Measurements from ENCODE around the gene SAMD11.
"Not testable (repeated sequence)": the region's sequence is repeated elsewhere in the genome, so short reads cannot be mapped to it uniquely, and the experiment has no call there.

SAMD11 gene

GRCh38 chr1:923131-923990 lies at the start of gene SAMD11:
Gene SAMD11 (plus strand): TSS chr1:923923. CDS start chr1:924432, 509 bp downstream.
- FAIRE-seq: no peak

- FAIRE-seq: not testable (repeated sequence)
Observed at GRCh38 chr1:876428-877208, 47.1 kb upstream of the SAMD11 start.

DNA sequence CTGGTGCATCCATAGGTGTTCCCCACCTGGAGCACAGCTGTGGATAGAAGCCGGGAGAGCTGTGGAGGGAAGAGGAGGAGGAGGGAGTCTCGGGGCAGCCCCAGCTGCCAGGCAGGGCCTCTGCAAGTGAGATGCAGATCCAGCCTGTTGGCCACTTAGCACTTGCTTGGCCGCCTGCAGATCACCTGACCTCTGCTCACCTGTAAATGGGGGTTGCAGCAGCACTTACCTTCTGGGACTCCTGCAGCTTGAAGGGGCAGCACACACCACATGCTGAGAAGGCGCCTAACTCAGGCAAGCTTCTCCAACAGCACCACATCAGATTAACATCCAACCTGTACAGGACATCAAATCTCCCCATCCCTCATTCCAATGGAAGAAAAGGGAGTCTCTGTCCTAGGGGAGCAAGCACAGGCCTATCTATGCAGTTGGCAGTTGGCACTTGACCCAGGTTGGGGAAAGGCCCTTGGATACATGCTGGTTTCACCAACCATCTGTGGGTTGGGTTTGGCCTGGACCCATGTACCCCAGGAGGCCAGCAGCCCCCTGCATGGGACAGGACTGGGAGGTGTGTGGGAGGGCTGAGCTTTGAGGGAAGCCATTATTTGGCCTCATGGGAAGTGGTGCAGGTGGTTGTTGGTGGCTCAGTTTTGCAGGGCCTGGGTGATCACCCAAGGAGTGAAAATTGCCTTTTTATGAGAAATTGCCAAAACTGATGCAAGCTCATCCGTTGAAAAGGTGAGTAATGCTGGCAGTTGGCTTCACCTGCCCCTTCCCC lies 46.3 kb upstream of the SAMD11 start:
- not testable (repeated sequence) for FAIRE-seq

DNA sequence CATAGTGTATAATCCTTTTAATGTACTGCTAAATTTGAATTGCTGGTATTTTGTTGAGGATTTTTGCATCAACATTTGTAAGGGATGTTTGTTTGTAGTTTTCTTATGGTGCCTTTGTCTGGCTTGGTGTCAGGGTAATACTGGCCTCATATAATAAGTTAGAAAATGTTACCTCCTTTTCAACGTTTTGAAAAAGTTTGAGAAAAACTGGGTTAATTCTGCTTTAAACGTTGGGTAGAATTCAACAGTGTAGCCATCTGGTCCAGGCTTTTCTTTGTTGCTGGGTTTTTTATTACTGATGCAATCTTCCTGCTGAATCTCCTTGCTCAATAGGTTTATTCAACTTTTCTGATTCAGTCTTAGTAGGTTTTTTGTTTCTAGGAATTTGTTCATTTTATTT lies 43.2 kb upstream of the SAMD11 start:
- not testable (repeated sequence) for FAIRE-seq

DNA sequence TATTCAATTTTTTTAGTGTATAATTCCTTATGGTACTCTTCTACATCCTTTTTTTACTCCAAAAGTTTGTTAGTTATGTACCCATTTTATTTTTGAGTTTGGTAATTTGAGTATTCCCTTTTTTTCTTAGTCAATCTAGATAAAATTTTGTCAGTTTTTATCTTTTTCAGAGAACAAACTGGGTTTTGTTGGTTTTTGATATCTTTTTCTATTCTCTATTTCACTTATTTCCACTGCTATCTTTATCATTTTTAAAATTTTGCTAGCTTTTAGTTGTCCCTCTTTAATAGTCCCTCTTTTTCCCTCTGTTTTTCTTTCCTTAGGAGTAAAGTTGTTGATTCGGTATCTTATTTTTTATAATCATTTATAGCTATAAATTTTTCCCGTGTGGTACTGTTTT lies 42.8 kb upstream of the SAMD11 start:
- not testable (repeated sequence) for FAIRE-seq

DNA sequence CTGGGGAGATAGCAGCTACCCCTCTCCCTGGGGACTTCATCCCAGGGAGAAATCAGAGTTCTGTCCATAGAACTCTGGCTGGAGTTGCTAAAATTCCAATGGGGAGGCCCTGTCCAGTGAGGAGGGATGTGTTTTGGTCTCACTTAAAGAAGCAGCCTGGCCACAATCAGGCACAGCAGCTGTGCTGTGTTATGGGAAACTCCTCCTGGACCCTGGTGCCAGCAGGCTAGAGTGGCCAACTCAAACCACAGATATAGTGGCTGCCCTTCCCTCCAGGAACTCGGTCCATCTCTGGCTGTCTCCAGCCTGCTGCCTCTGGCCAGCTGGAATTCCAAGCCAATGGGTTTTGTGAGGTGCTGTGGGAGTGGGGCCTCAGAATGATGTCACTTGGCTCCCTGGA lies 37.4 kb upstream of the SAMD11 start:
- no peak for FAIRE-seq

DNA sequence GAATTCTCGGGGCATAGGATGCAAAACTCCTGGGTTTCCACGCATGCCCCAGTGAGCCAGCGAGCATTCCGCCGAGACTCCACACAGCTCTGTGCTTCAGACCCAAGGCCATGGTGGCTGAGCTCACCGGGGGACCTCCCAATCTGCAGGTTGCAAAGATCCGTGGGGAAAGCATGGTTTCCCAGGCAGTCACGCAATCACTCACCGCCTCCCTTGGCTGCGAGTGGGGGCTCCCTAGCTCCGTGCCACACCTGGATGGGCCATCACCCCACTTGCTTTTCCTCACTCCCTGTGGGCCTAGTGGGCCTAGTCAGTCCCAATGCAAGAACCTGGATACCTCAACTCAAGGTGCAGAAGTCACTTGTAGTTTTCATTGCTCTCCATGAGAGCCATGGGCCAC lies 37.0 kb upstream of the SAMD11 start:
- FAIRE-seq: no peak

GRCh38 chr1:888297-888696 lies 35.4 kb upstream of the SAMD11 start:
- FAIRE-seq: no peak

- not testable (repeated sequence) for FAIRE-seq
Observed at GRCh38 chr1:889774-890173, 33.9 kb upstream of the SAMD11 start.

DNA sequence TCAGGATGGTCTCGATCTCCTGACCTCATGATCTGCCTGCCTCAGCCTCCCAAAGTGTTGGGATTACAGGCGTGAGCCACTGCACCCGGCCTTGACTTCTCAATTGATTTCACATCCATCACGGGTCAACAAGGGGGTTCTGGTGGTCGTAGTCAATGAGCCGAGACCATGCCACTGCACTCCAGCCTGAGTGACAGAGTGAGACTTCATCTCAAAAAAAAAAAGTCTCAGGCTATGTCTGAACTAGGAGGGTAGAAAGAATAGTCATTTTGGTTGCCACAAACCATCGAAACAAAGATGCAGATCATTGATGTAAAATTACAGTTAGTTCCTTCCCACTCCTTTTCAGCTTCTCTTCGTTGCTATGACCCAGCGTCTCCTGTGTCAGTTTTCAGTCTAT lies 33.5 kb upstream of the SAMD11 start:
- not testable (repeated sequence) for FAIRE-seq

DNA sequence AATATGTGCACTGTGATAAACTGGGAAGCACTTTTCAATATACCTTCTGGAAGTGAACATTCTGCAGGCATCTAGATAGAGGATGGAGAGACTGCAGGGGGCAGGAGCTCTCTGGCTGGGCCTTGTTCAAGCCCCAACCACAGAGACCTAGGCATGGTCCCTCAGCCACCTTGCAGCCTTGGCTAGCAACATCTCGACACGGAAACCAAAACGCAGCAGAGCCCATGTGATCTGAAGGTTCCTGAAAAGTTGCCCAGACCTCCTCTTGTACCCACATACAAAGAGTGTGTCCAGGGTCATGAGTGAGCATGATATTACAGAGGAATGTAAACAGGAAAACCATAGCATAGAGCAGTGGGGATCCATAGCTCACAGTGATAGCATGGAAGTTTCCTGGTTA lies 33.1 kb upstream of the SAMD11 start:
- FAIRE-seq: no peak

DNA sequence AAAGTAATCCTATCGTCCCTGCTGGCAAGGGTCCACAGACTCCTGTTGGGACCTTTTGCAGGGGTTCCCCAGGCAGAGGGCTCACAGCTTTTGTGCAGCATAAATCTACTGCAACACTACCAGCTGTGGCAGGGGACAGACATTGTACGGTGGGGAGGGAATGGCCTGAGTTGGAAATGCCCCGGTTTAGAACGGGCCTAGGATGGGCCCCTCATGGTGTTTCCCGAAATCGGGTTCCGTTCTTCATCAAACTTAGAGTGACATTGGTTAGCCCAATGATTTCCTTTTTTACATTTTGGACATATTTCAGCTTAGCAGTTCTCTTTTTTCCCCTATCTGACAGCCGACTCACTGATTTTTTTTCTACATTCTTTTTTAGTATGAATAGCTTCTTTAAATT lies 26.5 kb upstream of the SAMD11 start:
- no peak for FAIRE-seq

- FAIRE-seq: not testable (repeated sequence)
Observed at GRCh38 chr1:897951-898350, 25.8 kb upstream of the SAMD11 start.

DNA sequence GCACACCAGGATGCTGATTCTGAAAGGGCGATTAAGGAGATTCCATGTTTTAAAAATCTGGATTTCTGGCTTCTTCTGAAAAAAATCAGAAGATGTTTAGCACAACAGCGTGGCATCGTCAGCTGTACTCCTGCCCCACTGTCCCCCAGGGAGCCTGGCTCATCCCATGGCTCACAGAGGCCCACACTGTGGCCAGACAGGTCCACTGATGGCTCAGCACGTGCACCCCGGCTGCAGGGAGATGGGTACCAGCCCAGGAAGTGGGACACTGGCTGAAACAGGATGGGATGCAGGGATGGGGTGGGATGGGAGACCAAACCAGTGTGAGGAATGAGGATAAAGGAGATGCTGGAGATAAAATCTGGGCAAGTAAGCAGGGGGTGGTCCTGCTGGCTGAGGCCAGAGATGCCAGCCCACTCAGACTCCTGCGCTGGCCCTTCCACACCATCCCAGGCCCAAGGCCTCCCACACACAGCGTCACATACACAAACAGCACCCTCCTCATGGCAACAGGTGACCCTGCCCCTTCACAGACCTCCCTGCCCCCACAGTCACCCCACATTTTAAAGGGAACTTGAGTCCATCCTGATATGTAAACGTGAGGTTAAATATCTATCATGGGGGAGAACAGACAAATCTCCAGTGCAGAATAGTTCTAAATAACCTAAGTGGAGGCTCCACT lies 23.9 kb upstream of the SAMD11 start:
- FAIRE-seq: no peak

GRCh38 chr1:901108-901859 lies 22.4 kb upstream of the SAMD11 start:
- FAIRE-seq: no peak

DNA sequence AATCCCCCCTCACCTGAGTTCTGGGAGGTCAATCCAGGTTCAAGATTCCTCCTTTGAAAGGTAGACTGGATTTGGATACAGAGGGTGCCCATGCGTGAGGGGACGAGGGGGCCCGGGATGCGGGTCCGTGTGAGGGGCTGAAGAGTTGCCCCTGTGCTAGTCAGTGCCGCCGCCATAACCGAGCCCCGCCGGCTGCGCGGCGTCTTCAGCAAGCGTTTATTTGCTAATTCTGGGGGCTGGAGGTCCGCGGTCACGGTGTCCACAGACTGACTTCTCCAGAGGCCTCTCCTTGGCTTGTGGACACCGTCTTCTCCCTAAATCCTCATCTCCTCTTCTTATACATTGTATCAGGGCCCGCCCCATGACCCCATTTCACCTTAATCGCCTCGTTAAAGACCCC lies 20.9 kb upstream of the SAMD11 start:
- no peak for FAIRE-seq

- no peak for FAIRE-seq
Observed at GRCh38 chr1:903305-903704, 20.4 kb upstream of the SAMD11 start.

DNA sequence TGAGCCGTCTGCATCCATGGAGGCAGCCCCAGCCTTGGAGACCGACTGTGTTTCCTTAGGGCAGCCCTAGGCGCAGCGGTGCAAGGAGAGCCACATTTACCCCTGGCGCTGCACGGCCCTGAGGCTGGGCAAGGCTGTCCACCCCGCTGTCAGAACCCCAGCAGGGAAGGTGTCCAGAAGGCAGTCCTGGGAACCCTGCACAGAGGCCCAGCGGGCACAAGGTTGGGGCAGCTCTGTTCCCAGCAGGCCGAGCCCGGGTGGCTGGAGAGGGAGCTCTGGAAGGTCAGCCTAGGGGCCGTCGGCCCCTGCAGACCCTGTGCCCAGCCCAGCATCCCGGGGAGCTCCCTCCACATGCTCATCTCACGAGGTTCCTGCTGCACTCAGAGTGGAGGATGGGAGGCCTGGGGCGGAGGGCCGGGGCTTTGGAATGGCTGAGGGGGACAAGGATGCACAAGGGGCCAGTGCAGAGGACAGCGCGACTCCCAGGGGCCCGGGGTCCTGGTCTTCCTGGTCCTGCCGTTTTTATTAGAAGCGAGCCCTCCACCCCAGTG lies 19.9 kb upstream of the SAMD11 start:
- FAIRE-seq: no peak

- FAIRE-seq: no peak
Observed at GRCh38 chr1:904310-904950, 19.3 kb upstream of the SAMD11 start.

DNA sequence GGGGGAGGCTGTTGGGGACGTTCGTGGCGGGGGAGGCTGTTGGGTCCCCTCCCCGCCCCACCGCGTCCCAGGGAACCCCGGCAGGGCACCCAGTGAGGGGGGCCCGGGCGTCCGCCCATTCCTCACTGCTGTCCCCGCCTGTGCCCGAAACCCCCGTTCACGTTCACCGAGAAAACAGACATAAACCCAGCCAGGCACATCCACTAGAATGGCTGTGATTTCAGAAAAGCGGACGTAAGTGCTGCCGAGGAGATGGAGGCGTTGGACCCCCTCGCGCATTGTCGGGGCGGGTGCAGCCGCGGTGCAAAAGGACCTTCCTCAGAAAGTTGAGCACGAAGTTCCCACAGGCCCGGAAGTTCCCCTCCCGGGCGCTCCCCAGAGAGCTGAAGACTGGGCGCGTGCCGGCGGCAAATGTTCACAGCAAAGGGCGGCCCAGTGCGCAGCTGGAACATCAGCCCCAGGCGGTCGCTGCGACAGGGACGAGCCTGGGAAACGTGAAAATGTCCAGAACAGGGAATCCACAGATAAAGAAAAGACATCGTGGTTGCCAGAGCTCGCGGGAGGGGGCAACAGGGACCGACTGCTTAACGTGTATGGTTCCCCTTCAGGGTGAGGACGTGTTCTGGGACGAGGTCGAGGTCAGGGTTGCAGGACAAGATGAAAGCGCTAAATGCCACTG lies 18.5 kb upstream of the SAMD11 start:
- no peak for FAIRE-seq
